ENCODE measurements around the gene LRTM2. TPM values are rescaled to one million over a fixed set of nuclear protein-coding genes. Genes with fewer than 3 reads are reported as not detected.

Gene LRTM2
- total and polyA plus RNA-seq, 2 of the 4 experiments (the other 2 are of a cell fraction): not detected

DNA sequence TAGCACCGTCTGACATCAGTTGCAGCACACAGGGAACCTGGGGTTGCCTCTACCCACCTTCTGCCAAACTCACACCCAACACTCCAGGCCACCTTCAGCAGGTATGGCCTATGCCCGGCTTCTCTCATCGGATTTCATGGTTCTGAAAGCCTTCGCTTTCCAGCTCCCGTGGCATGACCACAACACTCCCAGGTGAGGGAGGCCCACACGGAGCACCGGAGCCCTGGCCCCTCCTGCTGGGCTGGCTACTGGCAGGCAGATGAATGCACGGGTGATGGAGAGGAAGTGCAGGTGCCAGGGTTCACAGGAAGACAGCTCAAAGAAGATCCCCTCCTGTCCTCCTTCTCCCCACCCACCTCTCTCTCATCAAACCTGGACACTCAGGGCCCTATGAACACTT is 60.9 kb downstream of the LRTM2 start:
- intact Hi-C loops (cut with micrococcal nuclease) (no loop called here), dilution Hi-C loops (cut with HindIII; ENCODE audit: low sequenced_read_pairs, unreplicated experiment) (no loop called here), in situ Hi-C loops (cut with MboI; ENCODE audit: low sequenced_read_pairs) (no loop called here)
- no peak overlapping the region for H2BK20ac ChIP-seq (ENCODE audit: low read depth, low read length)
- POLR2A ChIA-PET (ENCODE audit: unreplicated experiment): no interaction called here
- no peak overlapping the region for H2AK9ac ChIP-seq (replicated peaks; ENCODE audit: low read depth, low read length, poor library complexity)
- H3K36me3 ChIP-seq (ENCODE audit: control insufficient read depth, insufficient read depth, low read length): no peaks in the 10 kb centered on the region
- no TSS peak for BruUV-seq (replicated peaks)
- no peak overlapping the region for H2AFZ ChIP-seq (replicated peaks; ENCODE audit: low read length, poor library complexity)
- H3K23ac ChIP-seq (ENCODE audit: low read depth, low read length): no peak overlapping the region
- no peak overlapping the region for H4K8ac ChIP-seq (ENCODE audit: low read depth in 2 of 2, low read length in 2 of 2)
- WGBS, 2 experiments (ENCODE audit: extremely low coverage in 2 of 2, insufficient read length in 1 of 2): 60% methylated on average over 1 of the region's 8 CpGs; no CpG with 5 or more reads in 1 of the 2 experiments
- no peak overlapping the region for H3K4me2 ChIP-seq (ENCODE audit: low read depth, low read length)
- H3K27me3 ChIP-seq (ENCODE audit: control insufficient read depth, insufficient read depth, low read length): peaks cover 69% of the 10 kb centered on the region
- H2BK5ac ChIP-seq (ENCODE audit: low read depth, low read length, poor library complexity, severe bottlenecking): no peak overlapping the region
- H3K14ac ChIP-seq (replicated peaks; ENCODE audit: low read depth, low read length): no peak overlapping the region
- H2BK15ac ChIP-seq (ENCODE audit: low read depth, low read length): no peak overlapping the region
- no peak overlapping the region for H4K91ac ChIP-seq (ENCODE audit: insufficient read depth, low read depth, low read length)
- H3K27ac ChIP-seq (ENCODE audit: insufficient read depth, low read length): no peak overlapping the region
- H2AK5ac ChIP-seq (ENCODE audit: low read depth, low read length): no peak overlapping the region
- H3K79me1 ChIP-seq (ENCODE audit: low read depth in 1 of 2, low read length in 2 of 2): no peaks in the 10 kb centered on the region
- H4K20me1 ChIP-seq (ENCODE audit: insufficient read depth, low read length): no peaks in the 10 kb centered on the region
- 0 out of 2 replicates have a peak, but pooled peaks cover 3% of the 10 kb centered on the region for H3K9me1 ChIP-seq (ENCODE audit: insufficient read depth, low read length)
- H3K56ac ChIP-seq (ENCODE audit: extremely low read depth, insufficient read depth, low read length): no peak overlapping the region
- no peak overlapping the region for H3K4ac ChIP-seq (ENCODE audit: low read depth, low read length)
- H3K4me3 ChIP-seq (ENCODE audit: insufficient read depth, low read depth, low read length): no peak overlapping the region
- DNase-seq: no peak
- no peak overlapping the region for H2BK120ac ChIP-seq (ENCODE audit: low read depth, low read length)
- CTCF ChIA-PET: no interaction called here
- no peak overlapping the region for H3K9ac ChIP-seq (ENCODE audit: low read depth, low read length)
- H3K9me3 ChIP-seq (ENCODE audit: control insufficient read depth, insufficient read depth, low read length): no peaks in the 10 kb centered on the region
- H4K5ac ChIP-seq (ENCODE audit: low read depth, low read length): no peak overlapping the region
- ATAC-seq (ENCODE audit: low read depth): no peak
- no peaks in the 10 kb centered on the region for H3K4me1 ChIP-seq (ENCODE audit: control insufficient read depth, insufficient read depth, low read length)
- TF ChIP-seq, protein P1, sequence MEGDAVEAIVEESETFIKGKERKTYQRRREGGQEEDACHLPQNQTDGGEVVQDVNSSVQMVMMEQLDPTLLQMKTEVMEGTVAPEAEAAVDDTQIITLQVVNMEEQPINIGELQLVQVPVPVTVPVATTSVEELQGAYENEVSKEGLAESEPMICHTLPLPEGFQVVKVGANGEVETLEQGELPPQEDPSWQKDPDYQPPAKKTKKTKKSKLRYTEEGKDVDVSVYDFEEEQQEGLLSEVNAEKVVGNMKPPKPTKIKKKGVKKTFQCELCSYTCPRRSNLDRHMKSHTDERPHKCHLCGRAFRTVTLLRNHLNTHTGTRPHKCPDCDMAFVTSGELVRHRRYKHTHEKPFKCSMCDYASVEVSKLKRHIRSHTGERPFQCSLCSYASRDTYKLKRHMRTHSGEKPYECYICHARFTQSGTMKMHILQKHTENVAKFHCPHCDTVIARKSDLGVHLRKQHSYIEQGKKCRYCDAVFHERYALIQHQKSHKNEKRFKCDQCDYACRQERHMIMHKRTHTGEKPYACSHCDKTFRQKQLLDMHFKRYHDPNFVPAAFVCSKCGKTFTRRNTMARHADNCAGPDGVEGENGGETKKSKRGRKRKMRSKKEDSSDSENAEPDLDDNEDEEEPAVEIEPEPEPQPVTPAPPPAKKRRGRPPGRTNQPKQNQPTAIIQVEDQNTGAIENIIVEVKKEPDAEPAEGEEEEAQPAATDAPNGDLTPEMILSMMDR (conservative IDR thresholded peaks at IDR 0.05; ENCODE audit: low read depth, low read length): no peak
- TF ChIP-seq MXI1 (IDR thresholded peaks at IDR 0.05; ENCODE audit: borderline replicate concordance, low read depth, low read length) (no peak), RAD21 (IDR thresholded peaks at IDR 0.05; ENCODE audit: low read length) (no peak), BHLHE40 (IDR thresholded peaks at IDR 0.05; ENCODE audit: low read depth, low read length) (no peak), FOS (IDR thresholded peaks at IDR 0.05; ENCODE audit: low read depth, low read length) (no peak), NFE2L2 (IDR thresholded peaks at IDR 0.05; ENCODE audit: low read depth, low read length) (no peak), RFX5 (IDR thresholded peaks at IDR 0.05; ENCODE audit: low read depth, low read length) (no peak), RCOR1 (IDR thresholded peaks at IDR 0.05; ENCODE audit: insufficient replicate concordance, low read length) (no peak), CEBPB (IDR thresholded peaks at IDR 0.05; ENCODE audit: low read depth, low read length) (no peak), CHD1 (IDR thresholded peaks at IDR 0.05; ENCODE audit: low read depth, low read length) (no peak), MAZ (IDR thresholded peaks at IDR 0.05; ENCODE audit: borderline replicate concordance, low read depth, low read length) (no peak), MAFK (IDR thresholded peaks at IDR 0.05; ENCODE audit: low read depth, low read length) (no peak), POLR2A (IDR thresholded peaks at IDR 0.05; ENCODE audit: low read depth, low read length) (no peak), SMC3 (IDR thresholded peaks at IDR 0.05; ENCODE audit: low read depth, low read length) (no peak)
- TF ChIP-seq, protein P2, sequence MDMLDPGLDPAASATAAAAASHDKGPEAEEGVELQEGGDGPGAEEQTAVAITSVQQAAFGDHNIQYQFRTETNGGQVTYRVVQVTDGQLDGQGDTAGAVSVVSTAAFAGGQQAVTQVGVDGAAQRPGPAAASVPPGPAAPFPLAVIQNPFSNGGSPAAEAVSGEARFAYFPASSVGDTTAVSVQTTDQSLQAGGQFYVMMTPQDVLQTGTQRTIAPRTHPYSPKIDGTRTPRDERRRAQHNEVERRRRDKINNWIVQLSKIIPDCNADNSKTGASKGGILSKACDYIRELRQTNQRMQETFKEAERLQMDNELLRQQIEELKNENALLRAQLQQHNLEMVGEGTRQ (IDR thresholded peaks at IDR 0.05; ENCODE audit: low read depth, low read length): no peak
- TF ChIP-seq, protein P3, sequence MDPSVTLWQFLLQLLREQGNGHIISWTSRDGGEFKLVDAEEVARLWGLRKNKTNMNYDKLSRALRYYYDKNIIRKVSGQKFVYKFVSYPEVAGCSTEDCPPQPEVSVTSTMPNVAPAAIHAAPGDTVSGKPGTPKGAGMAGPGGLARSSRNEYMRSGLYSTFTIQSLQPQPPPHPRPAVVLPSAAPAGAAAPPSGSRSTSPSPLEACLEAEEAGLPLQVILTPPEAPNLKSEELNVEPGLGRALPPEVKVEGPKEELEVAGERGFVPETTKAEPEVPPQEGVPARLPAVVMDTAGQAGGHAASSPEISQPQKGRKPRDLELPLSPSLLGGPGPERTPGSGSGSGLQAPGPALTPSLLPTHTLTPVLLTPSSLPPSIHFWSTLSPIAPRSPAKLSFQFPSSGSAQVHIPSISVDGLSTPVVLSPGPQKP (IDR thresholded peaks at IDR 0.05; ENCODE audit: borderline replicate concordance, low read depth, low read length): no peak
- H3K18ac ChIP-seq (ENCODE audit: low read depth, low read length): no peak overlapping the region

All from IMR-90 (cell line).